Bronchial epithelial cell (primary cell): ENCODE data around the gene PAX6. TPM values are rescaled to one million over a fixed set of nuclear protein-coding genes. Genes with fewer than 3 reads are reported as not detected.

Experiments
- DNase-seq: peaks from one replicate; pipeline ENCODE4 v3.0.0-alpha.2; 2010; ENCODE audit warnings: low read depth
- FAIRE-seq: peaks from 2 replicates; lab custom pipeline; 2011; peaks lifted over from hg19 to GRCh38; lab: Jason Lieb, UNC
- H3K27me3 ChIP-seq: 2 replicates; pipeline ENCODE4 v1.5.1; 2011; ENCODE audit warnings: low read length; ENCODE audit not compliant: control insufficient read depth, insufficient read depth
- H3K36me3 ChIP-seq: 2 replicates; pipeline ENCODE4 v1.5.1; 2011; ENCODE audit warnings: low read length; ENCODE audit not compliant: control insufficient read depth, insufficient read depth
- H3K4me3 ChIP-seq: 2 replicates; pipeline ENCODE4 v1.5.1; 2011; ENCODE audit warnings: mild to moderate bottlenecking, low read depth, low read length, control low read depth
- total RNA-seq: library from RNA; depleted of rRNA; stranded (reverse); fragments of >200 nt; gene quantifications from 2 replicates; pipeline ENCODE4 v1.2.1, GENCODE V29; 2014
- TF ChIP-seq, protein P1 (sequence below): IDR thresholded peaks from 2 replicates; pipeline ENCODE4 v1.5.1; 2011; ENCODE audit warnings: mild to moderate bottlenecking, moderate library complexity, low read length, control low read depth, inconsistent platforms; ENCODE audit not compliant: insufficient read depth, severe bottlenecking

The PAX6 gene
- total RNA-seq, 1 donor from 2014 or later, result not detected

DNA sequence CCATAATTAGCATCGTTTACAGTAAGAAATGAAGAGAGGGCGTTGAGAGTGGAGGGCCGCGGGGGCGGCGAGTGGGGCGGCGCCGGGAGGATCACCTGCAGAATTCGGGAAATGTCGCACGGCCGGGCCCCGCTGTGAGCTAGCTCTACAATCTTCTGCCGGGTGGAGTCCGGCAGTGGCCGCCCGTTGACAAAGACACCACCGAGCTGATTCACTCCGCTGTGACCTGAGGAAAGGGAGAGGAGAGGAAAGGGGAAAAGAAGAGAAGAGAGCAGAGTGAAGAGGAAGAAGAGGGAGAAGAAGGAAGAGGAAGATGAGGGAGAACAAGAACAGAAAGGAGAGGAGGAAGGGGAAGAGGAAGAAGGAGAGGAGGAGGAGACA lies 8.5 kb downstream of the PAX6 start:
- no peak for FAIRE-seq
- TF ChIP-seq, protein P1, sequence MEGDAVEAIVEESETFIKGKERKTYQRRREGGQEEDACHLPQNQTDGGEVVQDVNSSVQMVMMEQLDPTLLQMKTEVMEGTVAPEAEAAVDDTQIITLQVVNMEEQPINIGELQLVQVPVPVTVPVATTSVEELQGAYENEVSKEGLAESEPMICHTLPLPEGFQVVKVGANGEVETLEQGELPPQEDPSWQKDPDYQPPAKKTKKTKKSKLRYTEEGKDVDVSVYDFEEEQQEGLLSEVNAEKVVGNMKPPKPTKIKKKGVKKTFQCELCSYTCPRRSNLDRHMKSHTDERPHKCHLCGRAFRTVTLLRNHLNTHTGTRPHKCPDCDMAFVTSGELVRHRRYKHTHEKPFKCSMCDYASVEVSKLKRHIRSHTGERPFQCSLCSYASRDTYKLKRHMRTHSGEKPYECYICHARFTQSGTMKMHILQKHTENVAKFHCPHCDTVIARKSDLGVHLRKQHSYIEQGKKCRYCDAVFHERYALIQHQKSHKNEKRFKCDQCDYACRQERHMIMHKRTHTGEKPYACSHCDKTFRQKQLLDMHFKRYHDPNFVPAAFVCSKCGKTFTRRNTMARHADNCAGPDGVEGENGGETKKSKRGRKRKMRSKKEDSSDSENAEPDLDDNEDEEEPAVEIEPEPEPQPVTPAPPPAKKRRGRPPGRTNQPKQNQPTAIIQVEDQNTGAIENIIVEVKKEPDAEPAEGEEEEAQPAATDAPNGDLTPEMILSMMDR, result no peak
- Histone ChIP-seq H3K27me3 (peaks cover 85% of the 10 kb centered on the region), H3K4me3 (no peak overlapping the region), H3K36me3 (no peaks in the 10 kb centered on the region)
- DNase-seq, result no peak

DNA sequence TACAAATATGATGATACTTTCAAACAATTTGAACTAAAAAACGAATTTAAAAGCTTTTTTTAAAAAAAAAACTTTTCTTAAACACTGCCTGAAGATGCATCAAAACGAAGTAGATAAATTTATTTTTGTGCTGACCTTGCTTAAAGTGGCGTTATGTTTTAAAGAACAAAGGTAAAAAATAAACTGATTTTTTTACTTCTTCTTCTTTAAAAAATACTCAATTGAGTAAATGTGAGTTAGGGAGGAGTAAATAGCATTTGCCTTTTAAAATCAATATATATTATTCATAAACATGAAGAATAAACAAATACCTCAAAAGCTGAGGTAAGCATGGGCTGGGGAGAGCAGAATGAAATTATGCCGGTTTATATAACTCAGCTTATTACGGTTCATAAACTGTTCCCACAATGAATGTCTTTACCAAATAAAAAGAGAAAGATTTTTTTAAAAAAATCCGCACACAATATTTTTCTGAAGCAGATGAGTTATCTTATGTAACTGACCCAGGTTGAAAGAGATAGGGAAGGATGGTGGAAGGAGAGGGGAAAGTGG lies 9.0 kb downstream of the PAX6 start:
- Histone ChIP-seq H3K27me3 (peaks cover 84% of the 10 kb centered on the region), H3K4me3 (no peak overlapping the region), H3K36me3 (no peaks in the 10 kb centered on the region)
- FAIRE-seq, result no peak
- no peak for DNase-seq
- TF ChIP-seq, protein P1, result no peak

DNA sequence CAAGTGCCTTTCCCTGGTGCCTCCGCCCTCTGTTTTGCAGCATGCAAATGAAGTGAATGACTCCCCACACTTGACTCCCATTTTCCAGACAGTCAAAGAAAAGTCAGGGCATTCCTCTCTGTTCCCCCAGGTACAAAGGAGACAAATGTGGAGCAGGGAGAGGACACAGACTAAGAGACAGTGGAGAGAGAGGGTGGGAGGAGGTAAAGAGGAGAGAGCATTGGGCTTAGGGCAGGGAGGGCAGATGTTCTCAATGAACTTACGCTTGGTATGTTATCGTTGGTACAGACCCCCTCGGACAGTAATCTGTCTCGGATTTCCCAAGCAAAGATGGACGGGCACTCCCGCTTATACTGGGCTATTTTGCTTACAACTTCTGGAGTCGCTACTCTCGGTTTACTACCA lies 9.8 kb downstream of the PAX6 start:
- no peak for FAIRE-seq
- H3K27me3 ChIP-seq, result peaks cover 81% of the 10 kb centered on the region
- TF ChIP-seq, protein P1, result no peak
- H3K4me3 ChIP-seq, result no peak overlapping the region
- no peaks in the 10 kb centered on the region for H3K36me3 ChIP-seq
- no peak for DNase-seq

DNA sequence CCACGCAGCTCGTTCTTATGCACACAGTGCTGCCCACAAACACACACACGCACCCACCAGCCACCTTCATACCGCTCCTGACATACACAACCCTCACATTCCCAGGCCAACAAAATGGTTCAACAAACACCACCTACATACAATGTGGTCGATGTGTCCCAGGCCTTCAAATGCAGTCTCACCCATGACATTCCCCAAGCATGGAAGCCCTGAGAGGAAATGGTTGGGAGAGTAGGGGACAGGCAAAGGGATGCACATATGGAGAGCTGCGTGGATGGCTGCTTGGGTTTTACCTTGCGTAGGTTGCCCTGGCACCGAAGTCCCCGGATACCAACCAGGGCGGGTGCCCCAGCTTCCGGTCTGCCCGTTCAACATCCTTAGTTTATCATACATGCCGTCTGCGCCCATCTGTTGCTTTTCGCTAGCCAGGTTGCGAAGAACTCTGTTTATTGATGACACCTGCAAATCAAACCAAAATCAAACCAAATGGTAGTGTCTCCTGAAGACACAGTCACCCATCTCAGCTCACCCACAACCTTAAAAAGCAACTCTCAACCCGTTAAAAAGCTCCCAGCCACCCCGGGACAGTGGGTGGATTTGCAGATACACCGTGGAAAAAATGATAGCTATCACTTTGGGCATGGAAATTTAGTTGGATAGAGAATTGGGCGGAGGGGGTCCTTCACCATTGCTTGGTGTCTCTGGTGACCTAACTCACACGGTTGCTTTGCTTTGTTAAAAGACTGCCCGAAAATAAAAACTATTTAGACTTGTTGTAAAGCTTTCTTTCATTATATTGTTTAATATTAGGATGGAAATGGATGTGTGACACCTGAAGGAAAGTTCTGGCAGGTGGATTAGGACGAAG lies 10.5 kb downstream of the PAX6 start:
- peaks cover 75% of the 10 kb centered on the region for H3K27me3 ChIP-seq
- no peak for FAIRE-seq
- TF ChIP-seq, protein P1, result no peak

DNA sequence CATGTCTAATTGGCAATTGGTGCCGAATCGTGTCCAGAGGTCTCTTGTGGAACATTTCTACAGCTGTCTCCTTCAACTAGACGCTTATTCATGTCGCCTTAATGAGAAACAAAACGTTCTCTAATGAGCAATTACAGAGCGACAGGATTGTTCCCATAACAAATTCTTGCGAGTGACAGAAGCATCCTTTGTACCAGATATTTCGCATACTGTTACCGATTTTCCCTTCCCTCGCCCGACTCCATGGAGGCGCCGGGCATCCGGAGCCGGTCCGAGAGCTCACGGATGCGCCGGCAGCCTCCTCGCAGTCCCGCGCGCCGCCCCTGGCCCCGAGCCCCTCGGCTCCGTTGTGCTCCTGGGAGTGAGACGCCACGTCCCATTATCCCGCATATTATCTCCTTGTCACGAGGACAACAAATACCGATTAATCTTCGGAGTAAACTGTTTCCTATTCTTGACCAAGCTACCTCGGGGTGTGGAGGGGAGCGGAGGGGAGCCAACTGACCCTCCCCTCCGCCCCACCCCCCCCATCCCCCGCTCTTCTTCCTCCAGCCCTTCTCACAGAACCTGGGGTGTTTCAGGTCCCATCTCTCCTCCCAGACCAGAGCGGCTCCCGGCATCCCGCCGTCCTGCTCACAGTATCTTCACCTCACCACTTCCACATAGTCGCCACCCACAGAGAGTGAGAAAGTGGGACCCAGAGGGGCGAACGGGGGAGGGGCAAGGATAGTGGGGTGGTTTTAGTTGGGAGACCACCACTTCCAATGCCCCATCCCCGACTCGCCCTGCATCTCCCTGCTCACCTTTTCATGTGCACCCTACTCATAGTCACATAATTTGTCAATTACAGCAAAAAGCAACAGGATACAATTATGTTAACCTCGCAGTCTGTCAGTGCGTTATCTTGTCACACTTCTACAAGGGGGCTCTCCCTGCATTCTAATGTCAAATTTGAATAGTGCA lies 11.4 kb downstream of the PAX6 start:
- Histone ChIP-seq H3K4me3 (no peak overlapping the region), H3K36me3 (no peaks in the 10 kb centered on the region), H3K27me3 (peaks cover 68% of the 10 kb centered on the region)
- TF ChIP-seq, protein P1, result no peak
- DNase-seq, result no peak
- FAIRE-seq, result no peak

More for the DNA sequence above, 10.5 kb downstream of the PAX6 start:
- H3K4me3 ChIP-seq, result no peak overlapping the region
- DNase-seq, result no peak
- no peaks in the 10 kb centered on the region for H3K36me3 ChIP-seq
